D721Med (cell line): ENCODE results near the gene PEX16.

Source experiments
- DNase-seq: peaks from one replicate; pipeline ENCODE4 v3.0.0; 2011; ENCODE audit warnings: low spot score; ENCODE audit not compliant: insufficient read length
- FAIRE-seq: peaks from 2 replicates; lab custom pipeline; 2011; peaks lifted over from hg19 to GRCh38; lab: Jason Lieb, UNC
- TF ChIP-seq, protein P1 (sequence below): IDR thresholded peaks from 2 replicates; pipeline ENCODE4 v1.5.1; 2012; ENCODE audit warnings: mild to moderate bottlenecking, control low read depth; ENCODE audit not compliant: insufficient read depth; ENCODE audit errors: missing control alignments

Gene PEX16

DNA sequence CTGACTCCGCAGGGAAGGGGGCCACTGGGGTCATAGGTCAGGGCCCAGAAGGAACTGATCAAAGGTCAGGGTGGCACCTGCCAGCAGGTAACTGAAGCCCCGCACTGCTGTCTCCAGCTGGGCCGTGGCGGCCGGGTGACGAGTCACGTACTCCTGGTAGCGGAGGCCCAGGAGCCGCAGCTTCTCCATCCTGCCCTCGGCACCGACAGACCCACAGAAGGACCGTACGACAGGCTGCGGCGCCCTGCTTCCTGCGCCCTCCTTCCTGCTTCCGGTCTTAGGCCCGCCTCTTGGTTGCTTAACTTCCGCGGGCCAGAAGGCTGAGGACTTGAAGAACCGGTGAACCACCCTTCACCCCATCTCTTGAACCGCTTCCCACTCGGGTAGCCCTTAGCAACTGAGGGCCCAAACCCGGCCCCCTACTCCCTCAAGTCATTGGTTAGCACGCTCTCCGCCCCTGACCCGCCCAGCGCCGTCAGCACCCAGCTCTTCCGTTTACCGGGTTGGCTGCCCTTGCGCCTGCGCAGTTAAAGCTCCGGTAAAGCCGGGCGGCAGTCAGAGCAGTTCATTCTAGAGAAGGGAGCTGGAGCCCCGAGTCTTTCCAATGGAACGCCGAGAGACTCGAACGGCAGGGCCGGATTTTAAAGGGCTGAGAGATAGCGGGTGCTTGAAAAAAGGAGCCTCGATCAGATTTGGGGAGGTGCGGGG lies at the start of gene PEX16:
TSS of gene PEX16 (minus strand) at position 255 of the 708 bp plus-strand sequence. CDS start at position 189, 66 bp downstream.
- FAIRE-seq (no peak), DNase-seq (peak; percentile 93)
- TF ChIP-seq, protein P1, sequence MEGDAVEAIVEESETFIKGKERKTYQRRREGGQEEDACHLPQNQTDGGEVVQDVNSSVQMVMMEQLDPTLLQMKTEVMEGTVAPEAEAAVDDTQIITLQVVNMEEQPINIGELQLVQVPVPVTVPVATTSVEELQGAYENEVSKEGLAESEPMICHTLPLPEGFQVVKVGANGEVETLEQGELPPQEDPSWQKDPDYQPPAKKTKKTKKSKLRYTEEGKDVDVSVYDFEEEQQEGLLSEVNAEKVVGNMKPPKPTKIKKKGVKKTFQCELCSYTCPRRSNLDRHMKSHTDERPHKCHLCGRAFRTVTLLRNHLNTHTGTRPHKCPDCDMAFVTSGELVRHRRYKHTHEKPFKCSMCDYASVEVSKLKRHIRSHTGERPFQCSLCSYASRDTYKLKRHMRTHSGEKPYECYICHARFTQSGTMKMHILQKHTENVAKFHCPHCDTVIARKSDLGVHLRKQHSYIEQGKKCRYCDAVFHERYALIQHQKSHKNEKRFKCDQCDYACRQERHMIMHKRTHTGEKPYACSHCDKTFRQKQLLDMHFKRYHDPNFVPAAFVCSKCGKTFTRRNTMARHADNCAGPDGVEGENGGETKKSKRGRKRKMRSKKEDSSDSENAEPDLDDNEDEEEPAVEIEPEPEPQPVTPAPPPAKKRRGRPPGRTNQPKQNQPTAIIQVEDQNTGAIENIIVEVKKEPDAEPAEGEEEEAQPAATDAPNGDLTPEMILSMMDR: no peak

DNA sequence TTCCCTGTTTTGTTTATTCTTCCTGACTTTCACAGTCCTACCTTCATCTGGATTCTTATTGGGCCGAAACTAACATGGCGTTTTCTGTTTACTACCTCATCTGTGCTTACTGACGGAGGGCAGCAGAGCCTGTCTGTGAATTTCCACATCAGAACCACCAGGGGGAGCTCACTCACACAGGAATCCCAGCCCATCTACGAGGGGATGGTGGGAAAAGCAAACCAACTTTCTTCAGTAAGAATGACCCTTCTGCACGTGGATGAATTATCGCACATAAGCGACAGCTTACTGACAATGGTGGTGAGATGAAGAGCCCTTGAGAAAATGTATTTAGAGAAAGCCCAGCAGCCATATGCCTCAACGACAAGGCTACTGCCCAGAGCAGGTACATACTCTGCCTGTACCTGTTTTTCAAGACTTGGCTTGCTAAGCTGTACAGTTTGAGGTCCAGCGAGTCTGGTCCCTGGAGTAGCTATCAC lies 47.3 kb upstream of the PEX16 start:
- peak; percentile 25 for FAIRE-seq
- DNase-seq: peak; percentile 28
- TF ChIP-seq, protein P1: peak; percentile 90

DNA sequence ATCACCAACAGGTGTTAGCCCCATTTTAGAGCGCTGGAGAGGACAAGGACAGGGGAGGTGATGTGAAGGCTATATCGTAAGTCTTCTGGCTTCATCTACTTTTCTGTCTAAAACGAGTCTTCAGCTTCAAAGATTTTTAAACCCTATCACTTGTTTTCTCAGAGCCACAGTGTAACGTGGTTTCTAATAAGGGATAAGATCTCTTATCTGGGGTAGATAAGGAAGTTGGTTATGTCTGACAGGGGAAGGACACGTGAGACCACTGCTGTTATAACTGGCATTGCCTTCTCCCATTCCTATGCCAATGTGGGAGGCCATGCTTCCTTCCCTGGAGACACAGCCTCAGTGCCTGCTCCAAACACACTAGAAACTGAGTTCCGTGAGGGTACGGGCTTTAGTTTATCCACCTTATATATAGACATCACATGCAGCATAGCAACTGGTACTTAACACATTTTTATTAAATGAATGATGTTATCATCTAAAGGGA lies 44.1 kb upstream of the PEX16 start:
- DNase-seq (no peak), FAIRE-seq (no peak)
- TF ChIP-seq, protein P1: no peak

DNA sequence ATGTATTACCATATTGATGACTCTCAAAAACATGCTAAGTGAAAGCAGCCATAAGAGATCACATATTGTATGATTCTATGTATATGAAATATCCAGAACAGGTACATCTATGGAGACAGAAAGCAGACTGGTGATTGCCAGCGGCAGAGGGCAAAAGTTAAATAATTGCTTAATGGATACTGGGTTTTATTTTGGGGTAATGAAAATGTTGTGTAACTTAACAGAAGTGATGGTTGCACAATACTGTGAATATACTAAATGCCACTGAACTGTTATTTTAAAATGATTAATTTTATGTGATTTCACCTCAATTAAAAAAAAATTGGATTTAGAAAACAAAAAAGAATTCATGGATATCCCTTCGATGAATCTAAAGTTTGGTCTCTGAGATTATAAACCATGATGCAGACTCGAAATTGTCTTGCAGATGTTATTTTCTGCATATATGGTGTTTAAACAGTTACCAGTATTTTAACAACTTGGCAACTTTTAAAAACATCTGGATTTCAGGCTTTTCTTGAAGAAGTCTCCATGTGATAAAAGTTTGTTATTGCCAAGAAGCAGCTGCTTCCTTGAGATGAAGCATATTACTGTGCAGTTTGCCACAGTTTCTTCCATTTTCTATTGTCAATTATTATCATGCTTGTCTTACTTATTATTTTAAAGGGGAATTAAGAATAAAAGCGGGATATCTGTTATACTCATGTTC lies 42.9 kb upstream of the PEX16 start:
- TF ChIP-seq, protein P1: no peak
- no peak for FAIRE-seq

DNA sequence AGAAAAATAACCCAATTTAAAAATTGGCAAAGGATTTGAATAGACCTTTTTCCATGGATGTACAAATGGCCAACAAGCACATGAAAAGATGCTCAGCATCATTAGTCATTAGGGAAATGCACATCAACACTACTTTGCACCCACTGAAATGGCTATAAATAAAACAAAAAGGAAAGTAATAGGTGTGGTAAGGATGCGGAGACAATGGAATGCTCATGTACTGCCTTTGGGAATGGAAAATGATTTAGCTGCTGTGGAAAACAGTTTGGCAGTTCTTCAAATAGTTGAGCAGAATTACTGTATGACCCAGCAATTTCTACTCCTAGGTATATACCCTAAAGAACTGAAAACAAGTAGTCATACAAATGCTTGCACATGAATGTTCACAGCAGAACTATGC lies 42.2 kb upstream of the PEX16 start:
- TF ChIP-seq, protein P1: no peak
- no peak for FAIRE-seq
- DNase-seq: no peak

More for the DNA sequence above, 42.9 kb upstream of the PEX16 start:
- no peak for DNase-seq

DNA sequence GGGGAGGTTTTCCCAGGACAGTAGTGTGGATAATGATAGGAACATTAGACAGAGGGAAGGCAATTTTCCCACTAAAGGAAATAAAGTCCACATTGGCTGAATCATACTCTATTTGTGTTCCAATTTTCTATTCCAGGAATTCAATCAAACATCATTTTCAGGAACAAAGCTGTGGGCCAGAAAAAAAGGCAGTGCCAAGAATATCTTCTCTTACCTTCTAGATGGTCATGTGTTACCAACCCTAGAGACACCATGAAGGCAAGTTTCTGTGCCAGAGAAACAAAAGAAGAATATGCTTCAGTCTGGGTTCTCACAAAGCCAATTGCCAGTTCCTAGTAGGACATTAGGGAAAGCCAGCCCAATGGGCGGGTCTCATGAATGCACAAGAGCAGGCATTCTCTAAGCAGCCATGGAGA lies 32.3 kb upstream of the PEX16 start:
- DNase-seq: no peak
- TF ChIP-seq, protein P1: no peak
- no peak for FAIRE-seq

DNA sequence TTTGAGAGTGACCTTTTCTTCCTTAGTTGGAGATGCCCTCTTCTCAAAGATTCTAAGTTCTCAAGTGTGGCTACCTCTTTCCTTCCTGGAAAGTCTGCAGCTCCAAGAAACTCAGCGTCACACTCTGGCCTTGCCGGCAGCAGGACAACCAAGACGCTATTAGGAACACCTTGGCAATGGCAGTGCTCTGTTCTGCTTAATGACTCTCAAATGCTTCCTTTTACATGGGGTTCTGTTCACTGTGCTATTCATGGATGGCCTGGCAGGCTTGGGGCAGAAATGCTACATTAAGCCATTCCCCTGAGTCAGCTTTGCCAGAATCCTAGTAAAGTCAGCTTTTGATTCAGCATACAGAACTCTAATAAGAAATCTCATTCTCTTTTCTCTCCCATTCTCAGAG lies 30.7 kb upstream of the PEX16 start:
- no peak for DNase-seq
- no peak for FAIRE-seq
- TF ChIP-seq, protein P1: no peak
